H9 (cell line): ENCODE results near the gene OGDH. TPM values are rescaled to one million over a fixed set of nuclear protein-coding genes. Genes with fewer than 3 reads are reported as not detected.

ENCODE experiments used
- DNase-seq: peaks from one replicate; pipeline ENCODE4 v3.0.0-alpha.2; 2017
- H2AFZ ChIP-seq: one replicate; pipeline ENCODE4 v1.6.1; 2013; ENCODE audit warnings: mild to moderate bottlenecking, low read length, control low read depth, moderate library complexity
- H2AK5ac ChIP-seq: 2 replicates; pipeline ENCODE4 v1.6.1; 2013; ENCODE audit warnings: low read length, control low read depth, mixed read lengths; ENCODE audit not compliant: insufficient read length
- H2BK120ac ChIP-seq: one replicate; pipeline ENCODE4 v1.6.1; 2013; ENCODE audit warnings: low read depth, mild to moderate bottlenecking, low read length, control low read depth, inconsistent platforms; ENCODE audit not compliant: poor library complexity, severe bottlenecking
- H2BK12ac ChIP-seq: 2 replicates; pipeline ENCODE4 v1.6.1; 2013; ENCODE audit warnings: low read length, control low read depth, mixed read lengths, low read depth; ENCODE audit not compliant: insufficient read length
- H2BK15ac ChIP-seq: 2 replicates; pipeline ENCODE4 v1.6.1; 2013; ENCODE audit warnings: low read depth, low read length, control low read depth
- H2BK20ac ChIP-seq: one replicate; pipeline ENCODE4 v1.6.1; 2013; ENCODE audit warnings: low read depth, mild to moderate bottlenecking, low read length, control low read depth, inconsistent platforms; ENCODE audit not compliant: poor library complexity, severe bottlenecking
- H2BK5ac ChIP-seq: 2 replicates; pipeline ENCODE4 v1.6.1; 2013; ENCODE audit warnings: low read length, control low read depth, mixed read lengths; ENCODE audit not compliant: insufficient read length
- H3K14ac ChIP-seq: 2 replicates; pipeline ENCODE4 v1.6.1; 2013; ENCODE audit warnings: low read length, control low read depth; ENCODE audit not compliant: insufficient read depth
- H3K18ac ChIP-seq: 2 replicates; pipeline ENCODE4 v1.6.1; 2013; ENCODE audit warnings: low read depth, mild to moderate bottlenecking, mixed read lengths, low read length, control low read depth; ENCODE audit not compliant: insufficient read length
- H3K23ac ChIP-seq: 2 replicates; pipeline ENCODE4 v1.6.1; 2013; ENCODE audit warnings: low read length, control low read depth, mixed read lengths, low read depth; ENCODE audit not compliant: insufficient read length
- H3K23me2 ChIP-seq: 2 replicates; pipeline ENCODE4 v1.6.1; 2013; ENCODE audit warnings: low read depth, mild to moderate bottlenecking, mixed read lengths, low read length, control low read depth; ENCODE audit not compliant: insufficient read length, poor library complexity, severe bottlenecking
- H3K27ac ChIP-seq: 2 replicates; pipeline ENCODE4 v1.5.1; 2013; ENCODE audit warnings: low read length, control low read depth, mixed read lengths, low read depth; ENCODE audit not compliant: insufficient read length
- H3K27me3 ChIP-seq: 2 replicates; pipeline ENCODE4 v1.6.1; 2013; ENCODE audit warnings: low read length, control low read depth, inconsistent platforms; ENCODE audit not compliant: insufficient read depth
- H3K4ac ChIP-seq: 2 replicates; pipeline ENCODE4 v1.6.1; 2013; ENCODE audit warnings: low read depth, mild to moderate bottlenecking, control low read depth, inconsistent platforms, low read length, moderate library complexity
- H3K4me1 ChIP-seq: 2 replicates; pipeline ENCODE4 v1.6.1; 2013; ENCODE audit warnings: low read length, control low read depth, inconsistent platforms; ENCODE audit not compliant: insufficient read depth
- H3K4me2 ChIP-seq: 2 replicates; pipeline ENCODE4 v1.6.1; 2013; ENCODE audit warnings: low read length, control low read depth, mixed read lengths; ENCODE audit not compliant: insufficient read length, insufficient read depth
- H3K56ac ChIP-seq: 2 replicates; pipeline ENCODE4 v1.6.1; 2013; ENCODE audit warnings: low read depth, mild to moderate bottlenecking, mixed read lengths, low read length, control low read depth; ENCODE audit not compliant: insufficient read length
- H3K79me1 ChIP-seq: 2 replicates; pipeline ENCODE4 v1.6.1; 2013; ENCODE audit warnings: low read depth, mild to moderate bottlenecking, moderate library complexity, low read length, control low read depth, inconsistent platforms; ENCODE audit not compliant: insufficient read depth, poor library complexity, severe bottlenecking
- H3K79me2 ChIP-seq: 2 replicates; pipeline ENCODE4 v1.6.1; 2013; ENCODE audit warnings: low read length, control low read depth, inconsistent platforms; ENCODE audit not compliant: insufficient read depth
- H3K9ac ChIP-seq: 2 replicates; pipeline ENCODE4 v1.6.1; 2013; ENCODE audit warnings: low read length, control low read depth, mixed read lengths; ENCODE audit not compliant: insufficient read length; ENCODE audit errors: extremely low read depth
- H3K9me3 ChIP-seq: one replicate; pipeline ENCODE4 v1.6.1; 2013; ENCODE audit warnings: low read depth, low read length, inconsistent platforms; ENCODE audit not compliant: control insufficient read depth
- H3T11ph ChIP-seq: one replicate; pipeline ENCODE4 v1.6.1; 2013; ENCODE audit warnings: mild to moderate bottlenecking, low read length, control low read depth, inconsistent platforms
- H4K20me1 ChIP-seq: one replicate; pipeline ENCODE4 v1.6.1; 2013; ENCODE audit not compliant: control insufficient read depth, insufficient read length, insufficient read depth
- H4K5ac ChIP-seq: 2 replicates; pipeline ENCODE4 v1.6.1; 2013; ENCODE audit warnings: low read depth, mild to moderate bottlenecking, mixed read lengths, low read length, control low read depth; ENCODE audit not compliant: insufficient read length
- H4K8ac ChIP-seq: replicated peaks from 2 replicates; pipeline ENCODE4 v1.6.1; 2013; ENCODE audit warnings: low read length, control low read depth, mixed read lengths, low read depth; ENCODE audit not compliant: insufficient read length
- H4K91ac ChIP-seq: 2 replicates; pipeline ENCODE4 v1.6.1; 2013; ENCODE audit warnings: low read depth, mild to moderate bottlenecking, moderate library complexity, mixed read lengths, low read length, control low read depth; ENCODE audit not compliant: insufficient read length
- H3K27ac Mint-ChIP-seq, 3 experiments: 2 replicates in 2 of 3; 3 replicates in 1 of 3; pipeline ENCODE4 v1.8.0; 2020 to 2021; ENCODE audit warnings: mixed read lengths in 3 of 3, mild to moderate bottlenecking in 1 of 3, moderate library complexity in 1 of 3
- H3K27me3 Mint-ChIP-seq: 2 replicates; pipeline ENCODE4 v1.8.0; 2021; ENCODE audit warnings: low read depth, mild to moderate bottlenecking, moderate library complexity, mixed read lengths
- H3K36me3 Mint-ChIP-seq, 3 experiments: 2 replicates in 2 of 3; 3 replicates in 1 of 3; pipeline ENCODE4 v1.8.0; 2020 to 2021; ENCODE audit warnings: low read depth in 3 of 3, mixed read lengths in 3 of 3; ENCODE audit not compliant: insufficient read depth in 1 of 3
- H3K4me1 Mint-ChIP-seq, 2 experiments: 2 replicates each; pipeline ENCODE4 v1.8.0; 2020; ENCODE audit warnings: mixed read lengths in 2 of 2
- H3K4me3 Mint-ChIP-seq, 2 experiments: 2 replicates in 1 of 2; 3 replicates in 1 of 2; pipeline ENCODE4 v1.8.0; 2020 to 2021; ENCODE audit warnings: mild to moderate bottlenecking in 2 of 2, mixed read lengths in 2 of 2, moderate library complexity in 1 of 2
- H3K9me3 Mint-ChIP-seq, 2 experiments: 2 replicates in 1 of 2; 3 replicates in 1 of 2; pipeline ENCODE4 v1.8.0; 2020; ENCODE audit warnings: mild to moderate bottlenecking in 2 of 2, mixed read lengths in 2 of 2, moderate library complexity in 1 of 2
- WGBS: extraction: QIAGEN DNeasy Blood & Tissue Kit; methylation state at CpG from one replicate; pipeline ENCODE4 v1.1.7; 2013; ENCODE audit warnings: missing lambda C conversion rate, low lambda C conversion rate, mixed read lengths; ENCODE audit not compliant: insufficient read length; ENCODE audit errors: extremely low coverage; 5-methylcytosine and 5-hydroxymethylcytosine counted together
- total RNA-seq: library from RNA; stranded (reverse); gene quantifications from 2 replicates; pipeline ENCODE4 v1.2.1, GENCODE V29; 2021
- TF ChIP-seq, protein P1 (sequence below): fragments of 200-600 bp; sonication (generic); conservative IDR thresholded peaks from 3 replicates; pipeline ENCODE4 v1.8.0; 2021; ENCODE audit warnings: antibody characterized with exemption, mild to moderate bottlenecking

Gene OGDH
- total RNA-seq, 1 experiment from 2014 or later: 77.3 TPM

DNA sequence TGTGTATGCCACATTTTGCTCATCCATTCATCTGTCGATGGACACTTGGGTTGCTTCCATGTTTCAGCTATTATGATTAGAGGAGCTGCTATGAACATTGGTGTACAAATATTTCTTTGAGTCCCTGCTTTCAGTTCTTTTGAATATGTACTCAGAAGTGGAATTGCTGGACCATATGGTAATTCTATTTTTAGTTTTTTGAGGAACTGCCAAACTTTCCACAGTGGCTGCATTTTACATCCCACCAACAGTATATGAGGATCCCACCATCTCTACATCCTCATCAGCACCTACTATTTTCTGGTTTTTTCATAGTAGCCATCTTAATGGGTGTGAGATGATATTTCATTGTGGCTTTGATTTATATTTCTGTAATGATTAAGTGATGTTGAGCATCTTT lies 97.5 kb downstream of the OGDH start:
- Mint-ChIP-seq H3K9me3 (no peaks in the 10 kb centered on the region), H3K27ac (no peak overlapping the region), H3K27me3 (no peaks in the 10 kb centered on the region), H3K4me3 (no peak overlapping the region), H3K36me3 (peaks cover 29 to 55% (median 54%) of the 10 kb centered on the region in 3 experiments), H3K4me1 (no peaks in the 10 kb centered on the region)
- H3K23ac ChIP-seq: no peak overlapping the region
- H3K9me3 ChIP-seq: no peaks in the 10 kb centered on the region
- no peak overlapping the region for H2BK12ac ChIP-seq
- H4K5ac ChIP-seq: no peak overlapping the region
- H2BK15ac ChIP-seq: no peak overlapping the region
- no CpG with 5 or more reads among the region's 1 CpG for WGBS
- no peak for DNase-seq
- no peak overlapping the region for H3K56ac ChIP-seq
- no peak overlapping the region for H4K91ac ChIP-seq
- no peak overlapping the region for H3T11ph ChIP-seq
- no peak overlapping the region for H3K9ac ChIP-seq
- no peaks in the 10 kb centered on the region for H4K20me1 ChIP-seq
- no peak overlapping the region for H2AFZ ChIP-seq
- H3K79me1 ChIP-seq: no peaks in the 10 kb centered on the region
- H3K27me3 ChIP-seq: no peaks in the 10 kb centered on the region
- H3K23me2 ChIP-seq: no peaks in the 10 kb centered on the region
- H3K27ac ChIP-seq: no peak overlapping the region
- H3K4ac ChIP-seq: no peak overlapping the region
- no peaks in the 10 kb centered on the region for H3K4me1 ChIP-seq
- no peak overlapping the region for H2BK120ac ChIP-seq
- no peak overlapping the region for H2AK5ac ChIP-seq
- no peak overlapping the region for H2BK20ac ChIP-seq
- no peak overlapping the region for H3K4me2 ChIP-seq
- H2BK5ac ChIP-seq: no peak overlapping the region
- no peak overlapping the region for H3K18ac ChIP-seq
- no peak overlapping the region for H3K14ac ChIP-seq
- no peak overlapping the region for H4K8ac ChIP-seq
- no peaks in the 10 kb centered on the region for H3K79me2 ChIP-seq
- TF ChIP-seq, protein P1, sequence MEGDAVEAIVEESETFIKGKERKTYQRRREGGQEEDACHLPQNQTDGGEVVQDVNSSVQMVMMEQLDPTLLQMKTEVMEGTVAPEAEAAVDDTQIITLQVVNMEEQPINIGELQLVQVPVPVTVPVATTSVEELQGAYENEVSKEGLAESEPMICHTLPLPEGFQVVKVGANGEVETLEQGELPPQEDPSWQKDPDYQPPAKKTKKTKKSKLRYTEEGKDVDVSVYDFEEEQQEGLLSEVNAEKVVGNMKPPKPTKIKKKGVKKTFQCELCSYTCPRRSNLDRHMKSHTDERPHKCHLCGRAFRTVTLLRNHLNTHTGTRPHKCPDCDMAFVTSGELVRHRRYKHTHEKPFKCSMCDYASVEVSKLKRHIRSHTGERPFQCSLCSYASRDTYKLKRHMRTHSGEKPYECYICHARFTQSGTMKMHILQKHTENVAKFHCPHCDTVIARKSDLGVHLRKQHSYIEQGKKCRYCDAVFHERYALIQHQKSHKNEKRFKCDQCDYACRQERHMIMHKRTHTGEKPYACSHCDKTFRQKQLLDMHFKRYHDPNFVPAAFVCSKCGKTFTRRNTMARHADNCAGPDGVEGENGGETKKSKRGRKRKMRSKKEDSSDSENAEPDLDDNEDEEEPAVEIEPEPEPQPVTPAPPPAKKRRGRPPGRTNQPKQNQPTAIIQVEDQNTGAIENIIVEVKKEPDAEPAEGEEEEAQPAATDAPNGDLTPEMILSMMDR: no peak
